Measurements from ENCODE around the gene PHF21B. TPM values are rescaled to one million over a fixed set of nuclear protein-coding genes. Genes with fewer than 3 reads are reported as not detected.

The PHF21B gene
- total RNA-seq, 1 donor from 2014 or later = 37.4 TPM

GRCh38 chr22:44956840-44957767, 52.7 kb downstream of the PHF21B start:
- H3K4me1 Mint-ChIP-seq (ENCODE audit: low read depth) = peaks cover 15% of the 10 kb centered on the region
- peaks cover 6% of the 10 kb centered on the region for H3K36me3 Mint-ChIP-seq (ENCODE audit: insufficient read depth)
- TF ChIP-seq CTCF (IDR thresholded peaks at IDR 0.05; ENCODE audit: unreplicated experiment) = peak; percentile 60
- H3K4me3 Mint-ChIP-seq (ENCODE audit: low read depth) = no peak overlapping the region
- no peaks in the 10 kb centered on the region for H3K27me3 Mint-ChIP-seq
- no peaks in the 10 kb centered on the region for H3K9me3 Mint-ChIP-seq (ENCODE audit: low read depth)
- peak overlapping the region; percentile 95 for H3K27ac Mint-ChIP-seq
- DNase-seq (ENCODE audit: low spot score, unreplicated experiment) = no peak

- Mint-ChIP-seq H3K9me3 (ENCODE audit: low read depth) (no peaks in the 10 kb centered on the region), H3K4me3 (ENCODE audit: low read depth) (no peak overlapping the region)
Measured at GRCh38 chr22:44955102-44955501, 54.7 kb downstream of the PHF21B start.

GRCh38 chr22:44954149-44954548, 55.7 kb downstream of the PHF21B start:
- H3K4me1 Mint-ChIP-seq (ENCODE audit: low read depth) = peaks cover 14% of the 10 kb centered on the region
- no peaks in the 10 kb centered on the region for H3K27me3 Mint-ChIP-seq
- no peaks in the 10 kb centered on the region for H3K9me3 Mint-ChIP-seq (ENCODE audit: low read depth)
- DNase-seq (ENCODE audit: low spot score, unreplicated experiment) = no peak
- H3K4me3 Mint-ChIP-seq (ENCODE audit: low read depth) = no peak overlapping the region
- H3K27ac Mint-ChIP-seq = no peak overlapping the region
- peaks cover 16% of the 10 kb centered on the region for H3K36me3 Mint-ChIP-seq (ENCODE audit: insufficient read depth)
- TF ChIP-seq CTCF (IDR thresholded peaks at IDR 0.05; ENCODE audit: unreplicated experiment) = no peak

More at GRCh38 chr22:44955102-44955501, 54.7 kb downstream of the PHF21B start:
- DNase-seq (ENCODE audit: low spot score, unreplicated experiment) = no peak
- peaks cover 14% of the 10 kb centered on the region for H3K4me1 Mint-ChIP-seq (ENCODE audit: low read depth)
- H3K27ac Mint-ChIP-seq = no peak overlapping the region
- H3K27me3 Mint-ChIP-seq = no peaks in the 10 kb centered on the region
- no peak for TF ChIP-seq CTCF (IDR thresholded peaks at IDR 0.05; ENCODE audit: unreplicated experiment)
- H3K36me3 Mint-ChIP-seq (ENCODE audit: insufficient read depth) = peaks cover 18% of the 10 kb centered on the region

- Mint-ChIP-seq H3K9me3 (ENCODE audit: low read depth) (no peaks in the 10 kb centered on the region), H3K4me3 (ENCODE audit: low read depth) (no peak overlapping the region), H3K4me1 (ENCODE audit: low read depth) (peaks cover 11% of the 10 kb centered on the region), H3K27me3 (no peaks in the 10 kb centered on the region), H3K36me3 (ENCODE audit: insufficient read depth) (peaks cover 13% of the 10 kb centered on the region), H3K27ac (no peak overlapping the region)
- no peak for TF ChIP-seq CTCF (IDR thresholded peaks at IDR 0.05; ENCODE audit: unreplicated experiment)
- DNase-seq (ENCODE audit: low spot score, unreplicated experiment) = no peak
Measured at GRCh38 chr22:44952863-44953746, 56.7 kb downstream of the PHF21B start.

GRCh38 chr22:44951510-44951816, 58.3 kb downstream of the PHF21B start:
- Mint-ChIP-seq H3K4me3 (ENCODE audit: low read depth) (no peak overlapping the region), H3K9me3 (ENCODE audit: low read depth) (no peaks in the 10 kb centered on the region), H3K36me3 (ENCODE audit: insufficient read depth) (peaks cover 13% of the 10 kb centered on the region), H3K27ac (no peak overlapping the region), H3K4me1 (ENCODE audit: low read depth) (no peaks in the 10 kb centered on the region), H3K27me3 (no peaks in the 10 kb centered on the region)
- no peak for TF ChIP-seq CTCF (IDR thresholded peaks at IDR 0.05; ENCODE audit: unreplicated experiment)
- no peak for DNase-seq (ENCODE audit: low spot score, unreplicated experiment)
